H9 (cell line): ENCODE measurements around the gene CACNA1H. TPM values are rescaled to one million over a fixed set of nuclear protein-coding genes. Genes with fewer than 3 reads are reported as not detected.

Experiments used
- DNase-seq: peaks from one replicate; pipeline ENCODE4 v3.0.0-alpha.2; 2017
- H2AFZ ChIP-seq: one replicate; pipeline ENCODE4 v1.6.1; 2013; ENCODE audit warnings: mild to moderate bottlenecking, low read length, control low read depth, moderate library complexity
- H2AK5ac ChIP-seq: 2 replicates; pipeline ENCODE4 v1.6.1; 2013; ENCODE audit warnings: low read length, control low read depth, mixed read lengths; ENCODE audit not compliant: insufficient read length
- H2BK120ac ChIP-seq: one replicate; pipeline ENCODE4 v1.6.1; 2013; ENCODE audit warnings: low read depth, mild to moderate bottlenecking, low read length, control low read depth, inconsistent platforms; ENCODE audit not compliant: poor library complexity, severe bottlenecking
- H2BK12ac ChIP-seq: 2 replicates; pipeline ENCODE4 v1.6.1; 2013; ENCODE audit warnings: low read length, control low read depth, mixed read lengths, low read depth; ENCODE audit not compliant: insufficient read length
- H2BK15ac ChIP-seq: 2 replicates; pipeline ENCODE4 v1.6.1; 2013; ENCODE audit warnings: low read depth, low read length, control low read depth
- H2BK20ac ChIP-seq: one replicate; pipeline ENCODE4 v1.6.1; 2013; ENCODE audit warnings: low read depth, mild to moderate bottlenecking, low read length, control low read depth, inconsistent platforms; ENCODE audit not compliant: poor library complexity, severe bottlenecking
- H2BK5ac ChIP-seq: 2 replicates; pipeline ENCODE4 v1.6.1; 2013; ENCODE audit warnings: low read length, control low read depth, mixed read lengths; ENCODE audit not compliant: insufficient read length
- H3K14ac ChIP-seq: 2 replicates; pipeline ENCODE4 v1.6.1; 2013; ENCODE audit warnings: low read length, control low read depth; ENCODE audit not compliant: insufficient read depth
- H3K18ac ChIP-seq: 2 replicates; pipeline ENCODE4 v1.6.1; 2013; ENCODE audit warnings: low read depth, mild to moderate bottlenecking, mixed read lengths, low read length, control low read depth; ENCODE audit not compliant: insufficient read length
- H3K23ac ChIP-seq: 2 replicates; pipeline ENCODE4 v1.6.1; 2013; ENCODE audit warnings: low read length, control low read depth, mixed read lengths, low read depth; ENCODE audit not compliant: insufficient read length
- H3K23me2 ChIP-seq: 2 replicates; pipeline ENCODE4 v1.6.1; 2013; ENCODE audit warnings: low read depth, mild to moderate bottlenecking, mixed read lengths, low read length, control low read depth; ENCODE audit not compliant: insufficient read length, poor library complexity, severe bottlenecking
- H3K27ac ChIP-seq: 2 replicates; pipeline ENCODE4 v1.5.1; 2013; ENCODE audit warnings: low read length, control low read depth, mixed read lengths, low read depth; ENCODE audit not compliant: insufficient read length
- H3K27me3 ChIP-seq: 2 replicates; pipeline ENCODE4 v1.6.1; 2013; ENCODE audit warnings: low read length, control low read depth, inconsistent platforms; ENCODE audit not compliant: insufficient read depth
- H3K4ac ChIP-seq: 2 replicates; pipeline ENCODE4 v1.6.1; 2013; ENCODE audit warnings: low read depth, mild to moderate bottlenecking, control low read depth, inconsistent platforms, low read length, moderate library complexity
- H3K4me1 ChIP-seq: 2 replicates; pipeline ENCODE4 v1.6.1; 2013; ENCODE audit warnings: low read length, control low read depth, inconsistent platforms; ENCODE audit not compliant: insufficient read depth
- H3K4me2 ChIP-seq: 2 replicates; pipeline ENCODE4 v1.6.1; 2013; ENCODE audit warnings: low read length, control low read depth, mixed read lengths; ENCODE audit not compliant: insufficient read length, insufficient read depth
- H3K56ac ChIP-seq: 2 replicates; pipeline ENCODE4 v1.6.1; 2013; ENCODE audit warnings: low read depth, mild to moderate bottlenecking, mixed read lengths, low read length, control low read depth; ENCODE audit not compliant: insufficient read length
- H3K79me1 ChIP-seq: 2 replicates; pipeline ENCODE4 v1.6.1; 2013; ENCODE audit warnings: low read depth, mild to moderate bottlenecking, moderate library complexity, low read length, control low read depth, inconsistent platforms; ENCODE audit not compliant: insufficient read depth, poor library complexity, severe bottlenecking
- H3K79me2 ChIP-seq: 2 replicates; pipeline ENCODE4 v1.6.1; 2013; ENCODE audit warnings: low read length, control low read depth, inconsistent platforms; ENCODE audit not compliant: insufficient read depth
- H3K9ac ChIP-seq: 2 replicates; pipeline ENCODE4 v1.6.1; 2013; ENCODE audit warnings: low read length, control low read depth, mixed read lengths; ENCODE audit not compliant: insufficient read length; ENCODE audit errors: extremely low read depth
- H3K9me3 ChIP-seq: one replicate; pipeline ENCODE4 v1.6.1; 2013; ENCODE audit warnings: low read depth, low read length, inconsistent platforms; ENCODE audit not compliant: control insufficient read depth
- H3T11ph ChIP-seq: one replicate; pipeline ENCODE4 v1.6.1; 2013; ENCODE audit warnings: mild to moderate bottlenecking, low read length, control low read depth, inconsistent platforms
- H4K20me1 ChIP-seq: one replicate; pipeline ENCODE4 v1.6.1; 2013; ENCODE audit not compliant: control insufficient read depth, insufficient read length, insufficient read depth
- H4K5ac ChIP-seq: 2 replicates; pipeline ENCODE4 v1.6.1; 2013; ENCODE audit warnings: low read depth, mild to moderate bottlenecking, mixed read lengths, low read length, control low read depth; ENCODE audit not compliant: insufficient read length
- H4K8ac ChIP-seq: replicated peaks from 2 replicates; pipeline ENCODE4 v1.6.1; 2013; ENCODE audit warnings: low read length, control low read depth, mixed read lengths, low read depth; ENCODE audit not compliant: insufficient read length
- H4K91ac ChIP-seq: 2 replicates; pipeline ENCODE4 v1.6.1; 2013; ENCODE audit warnings: low read depth, mild to moderate bottlenecking, moderate library complexity, mixed read lengths, low read length, control low read depth; ENCODE audit not compliant: insufficient read length
- H3K27ac Mint-ChIP-seq, 3 experiments: 2 replicates in 2 of 3; 3 replicates in 1 of 3; pipeline ENCODE4 v1.8.0; 2020 to 2021; ENCODE audit warnings: mixed read lengths in 3 of 3, mild to moderate bottlenecking in 1 of 3, moderate library complexity in 1 of 3
- H3K27me3 Mint-ChIP-seq: 2 replicates; pipeline ENCODE4 v1.8.0; 2021; ENCODE audit warnings: low read depth, mild to moderate bottlenecking, moderate library complexity, mixed read lengths
- H3K36me3 Mint-ChIP-seq, 3 experiments: 2 replicates in 2 of 3; 3 replicates in 1 of 3; pipeline ENCODE4 v1.8.0; 2020 to 2021; ENCODE audit warnings: low read depth in 3 of 3, mixed read lengths in 3 of 3; ENCODE audit not compliant: insufficient read depth in 1 of 3
- H3K4me1 Mint-ChIP-seq, 2 experiments: 2 replicates each; pipeline ENCODE4 v1.8.0; 2020; ENCODE audit warnings: mixed read lengths in 2 of 2
- H3K4me3 Mint-ChIP-seq, 2 experiments: 2 replicates in 1 of 2; 3 replicates in 1 of 2; pipeline ENCODE4 v1.8.0; 2020 to 2021; ENCODE audit warnings: mild to moderate bottlenecking in 2 of 2, mixed read lengths in 2 of 2, moderate library complexity in 1 of 2
- H3K9me3 Mint-ChIP-seq, 2 experiments: 2 replicates in 1 of 2; 3 replicates in 1 of 2; pipeline ENCODE4 v1.8.0; 2020; ENCODE audit warnings: mild to moderate bottlenecking in 2 of 2, mixed read lengths in 2 of 2, moderate library complexity in 1 of 2
- WGBS: extraction: QIAGEN DNeasy Blood & Tissue Kit; methylation state at CpG from one replicate; pipeline ENCODE4 v1.1.7; 2013; ENCODE audit warnings: missing lambda C conversion rate, low lambda C conversion rate, mixed read lengths; ENCODE audit not compliant: insufficient read length; ENCODE audit errors: extremely low coverage; 5-methylcytosine and 5-hydroxymethylcytosine counted together
- total RNA-seq: library from RNA; stranded (reverse); gene quantifications from 2 replicates; pipeline ENCODE4 v1.2.1, GENCODE V29; 2021
- TF ChIP-seq, protein P1 (sequence below): fragments of 200-600 bp; sonication (generic); conservative IDR thresholded peaks from 3 replicates; pipeline ENCODE4 v1.8.0; 2021; ENCODE audit warnings: antibody characterized with exemption, mild to moderate bottlenecking

The CACNA1H gene
- total RNA-seq, 1 experiment from 2014 or later, result 43.3 TPM

DNA sequence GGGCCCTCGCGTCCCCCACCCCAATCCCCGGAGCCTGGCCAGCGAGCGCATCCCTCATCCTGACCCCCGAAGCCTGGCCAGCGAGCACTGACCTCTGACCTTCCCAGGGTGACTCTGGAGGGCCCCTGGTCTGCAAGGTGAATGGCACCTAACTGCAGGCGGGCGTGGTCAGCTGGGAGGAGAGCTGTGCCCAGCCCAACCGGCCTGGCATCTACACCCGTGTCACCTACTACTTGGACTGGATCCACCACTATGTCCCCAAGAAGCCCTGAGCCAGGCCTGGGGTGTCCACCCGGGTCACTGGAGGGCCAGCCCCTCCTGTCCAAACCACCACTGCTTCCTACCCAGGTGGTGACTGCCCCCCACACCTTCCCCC, 105.3 kb downstream of the CACNA1H start:
- H3K27ac Mint-ChIP-seq, result no peak overlapping the region
- H3T11ph ChIP-seq, result no peak overlapping the region
- H3K79me1 ChIP-seq, result no peaks in the 10 kb centered on the region
- H3K9me3 Mint-ChIP-seq, result no peaks in the 10 kb centered on the region
- H3K27me3 Mint-ChIP-seq, result peaks cover 32% of the 10 kb centered on the region
- H2BK15ac ChIP-seq, result no peak overlapping the region
- no peak overlapping the region for H3K56ac ChIP-seq
- H4K5ac ChIP-seq, result no peak overlapping the region
- no peak overlapping the region for H3K4me3 Mint-ChIP-seq
- H4K91ac ChIP-seq, result no peak overlapping the region
- H2BK12ac ChIP-seq, result no peak overlapping the region
- no peaks in the 10 kb centered on the region for H3K4me1 ChIP-seq
- no peak overlapping the region for H3K4me2 ChIP-seq
- no peak overlapping the region for H2BK5ac ChIP-seq
- TF ChIP-seq, protein P1, sequence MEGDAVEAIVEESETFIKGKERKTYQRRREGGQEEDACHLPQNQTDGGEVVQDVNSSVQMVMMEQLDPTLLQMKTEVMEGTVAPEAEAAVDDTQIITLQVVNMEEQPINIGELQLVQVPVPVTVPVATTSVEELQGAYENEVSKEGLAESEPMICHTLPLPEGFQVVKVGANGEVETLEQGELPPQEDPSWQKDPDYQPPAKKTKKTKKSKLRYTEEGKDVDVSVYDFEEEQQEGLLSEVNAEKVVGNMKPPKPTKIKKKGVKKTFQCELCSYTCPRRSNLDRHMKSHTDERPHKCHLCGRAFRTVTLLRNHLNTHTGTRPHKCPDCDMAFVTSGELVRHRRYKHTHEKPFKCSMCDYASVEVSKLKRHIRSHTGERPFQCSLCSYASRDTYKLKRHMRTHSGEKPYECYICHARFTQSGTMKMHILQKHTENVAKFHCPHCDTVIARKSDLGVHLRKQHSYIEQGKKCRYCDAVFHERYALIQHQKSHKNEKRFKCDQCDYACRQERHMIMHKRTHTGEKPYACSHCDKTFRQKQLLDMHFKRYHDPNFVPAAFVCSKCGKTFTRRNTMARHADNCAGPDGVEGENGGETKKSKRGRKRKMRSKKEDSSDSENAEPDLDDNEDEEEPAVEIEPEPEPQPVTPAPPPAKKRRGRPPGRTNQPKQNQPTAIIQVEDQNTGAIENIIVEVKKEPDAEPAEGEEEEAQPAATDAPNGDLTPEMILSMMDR, result no peak
- no peak overlapping the region for H3K14ac ChIP-seq
- no CpG with 5 or more reads among the region's 12 CpGs for WGBS
- H4K20me1 ChIP-seq, result no peaks in the 10 kb centered on the region
- no peaks in the 10 kb centered on the region for H3K79me2 ChIP-seq
- H3K27ac ChIP-seq, result no peak overlapping the region
- H3K4ac ChIP-seq, result no peak overlapping the region
- no peak overlapping the region for H4K8ac ChIP-seq
- no peak overlapping the region for H3K23ac ChIP-seq
- H3K4me1 Mint-ChIP-seq, result peaks cover 0 to 11% of the 10 kb centered on the region in 2 experiments; a peak in 3 of 4 replicates
- no peak for DNase-seq
- H3K27me3 ChIP-seq, result no peaks in the 10 kb centered on the region
- H3K18ac ChIP-seq, result no peak overlapping the region
- no peaks in the 10 kb centered on the region for H3K36me3 Mint-ChIP-seq
- no peak overlapping the region for H3K9ac ChIP-seq
- H3K23me2 ChIP-seq, result no peaks in the 10 kb centered on the region
- no peaks in the 10 kb centered on the region for H3K9me3 ChIP-seq
- no peak overlapping the region for H2BK20ac ChIP-seq
- no peak overlapping the region for H2BK120ac ChIP-seq
- H2AK5ac ChIP-seq, result no peak overlapping the region
- H2AFZ ChIP-seq, result no peak overlapping the region
